Lower leg skin (tissue), 4 donors: ENCODE results near the gene DOCK1. TPM values are rescaled to one million over a fixed set of nuclear protein-coding genes. Genes with fewer than 3 reads are reported as not detected.

Experiments used
- DNase-seq, 2 donors: peaks; one replicate each; pipeline ENCODE4 v3.0.0-alpha.2; 2019; ENCODE audit warnings: low spot score in 2 of 2
- H3K4me3 ChIP-seq: fragments of 200-600 bp; sonication (generic); 2 replicates; pipeline ENCODE4 v1.5.1; 2017; ENCODE audit warnings: mild to moderate bottlenecking, low read depth; ENCODE audit not compliant: poor library complexity, severe bottlenecking
- CTCF ChIP-seq, 3 donors: fragments of 450-650 bp; IDR thresholded peaks; one replicate each; pipeline ENCODE4 v1.5.1; 2016; ENCODE audit warnings: antibody characterized with exemption in 3 of 3, mild to moderate bottlenecking in 3 of 3, moderate library complexity in 2 of 3
- POLR2A ChIP-seq, 2 donors: fragments of 450-650 bp; IDR thresholded peaks; one replicate each; pipeline ENCODE4 v1.6.1; 2016 to 2017; ENCODE audit warnings: antibody characterized with exemption in 2 of 2, mild to moderate bottlenecking in 1 of 2, moderate library complexity in 1 of 2
- WGBS, 2 donors: methylation state at CpG; one replicate each; pipeline ENCODE4 v1.1.5; 2018; 5-methylcytosine and 5-hydroxymethylcytosine counted together
- intact Hi-C: fragments of 100-400 bp; cut with DNase I; formaldehyde crosslinking; loops from one replicate; pipeline ENCODE4 v1.15.0; 2023; ENCODE audit warnings: low total_unique reads
- total RNA-seq, 4 donors: library from RNA; depleted of rRNA; stranded (reverse); fragments of >200 nt; gene quantifications; one replicate each; pipeline ENCODE4 v1.1.0, GENCODE V29; 2016

The DOCK1 gene
- total RNA-seq, 4 donors from 2014 or later: 76.6 to 108 (median 83.4) TPM

GRCh38 chr10:127012769-127013152, 107.5 kb downstream of the DOCK1 start:
- intact Hi-C loops: no loop called here
- WGBS, 2 donors: 25 to 52% methylated on average over 10 of the region's 10 CpGs
- TF ChIP-seq CTCF (IDR thresholded peaks at IDR 0.05): no peak
- no peak for TF ChIP-seq POLR2A (IDR thresholded peaks at IDR 0.05)
- peak; percentile 69 to 93 for DNase-seq
- no peak overlapping the region for H3K4me3 ChIP-seq

- no peak for TF ChIP-seq CTCF (IDR thresholded peaks at IDR 0.05)
- TF ChIP-seq POLR2A (IDR thresholded peaks at IDR 0.05): no peak
- peak in 1 of 2 donors; percentile 78 for DNase-seq
- WGBS, 2 donors: 48 to 57% methylated on average over 9 of the region's 9 CpGs
These were observed 108.0 kb downstream of the DOCK1 start for GRCh38 chr10:127013211-127013656.

GRCh38 chr10:127013691-127014473, 108.7 kb downstream of the DOCK1 start:
- TF ChIP-seq CTCF (IDR thresholded peaks at IDR 0.05): no peak
- no peak for TF ChIP-seq POLR2A (IDR thresholded peaks at IDR 0.05)
- DNase-seq: peak in 1 of 2 donors; percentile 68
- intact Hi-C loops: no loop called here
- WGBS, 2 donors: 80 to 93% methylated on average over 9 of the region's 9 CpGs
- no peak overlapping the region for H3K4me3 ChIP-seq

More at GRCh38 chr10:127013211-127013656, 108.0 kb downstream of the DOCK1 start:
- H3K4me3 ChIP-seq: no peak overlapping the region
- intact Hi-C loops: no loop called here

GRCh38 chr10:127014671-127015070, 109.4 kb downstream of the DOCK1 start:
- H3K4me3 ChIP-seq: no peak overlapping the region
- peak in 1 of 2 donors; percentile 68 for DNase-seq
- intact Hi-C loops: no loop called here
- 70 to 83% methylated on average over 4 of the region's 4 CpGs for WGBS, 2 donors
- no peak for TF ChIP-seq POLR2A (IDR thresholded peaks at IDR 0.05)
- TF ChIP-seq CTCF (IDR thresholded peaks at IDR 0.05): no peak

- 95 to 98% methylated on average over 12 of the region's 12 CpGs for WGBS, 2 donors
These were observed 110.1 kb downstream of the DOCK1 start for GRCh38 chr10:127015373-127015772.

More at GRCh38 chr10:127015373-127015772, 110.1 kb downstream of the DOCK1 start:
- peak in 1 of 2 donors; percentile 58 for DNase-seq
- no peak overlapping the region for H3K4me3 ChIP-seq
- TF ChIP-seq CTCF (IDR thresholded peaks at IDR 0.05) (no peak), POLR2A (IDR thresholded peaks at IDR 0.05) (no peak)
- intact Hi-C loops: no loop called here
